ENCODE results near the gene FAM120A. TPM values are rescaled to one million over a fixed set of nuclear protein-coding genes. Genes with fewer than 3 reads are reported as not detected.

The FAM120A gene
- total RNA-seq, 1 donor from 2014 or later, result 57.7 TPM

DNA sequence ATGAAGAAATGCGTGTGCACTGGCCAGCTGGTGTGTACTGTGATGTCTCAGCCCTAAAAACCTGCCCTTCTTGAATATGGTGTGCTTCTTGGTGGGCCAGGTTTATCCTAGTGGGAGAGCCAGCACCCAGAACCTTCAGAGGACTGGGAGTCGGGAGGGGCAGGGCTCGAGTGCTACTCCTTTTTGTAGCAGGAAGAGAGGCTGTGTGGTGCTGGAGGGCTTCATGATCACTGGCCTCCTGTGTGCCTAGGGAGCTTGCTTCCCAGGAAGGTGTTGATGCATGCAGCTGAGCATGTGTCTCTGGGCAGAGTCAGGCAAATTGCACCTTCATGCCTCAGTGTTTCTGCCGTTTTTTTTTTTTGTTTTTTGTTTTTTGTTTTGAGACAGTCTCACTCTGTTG lies 144.9 kb downstream of the FAM120A start:
- no peak overlapping the region for H2AFZ ChIP-seq (ENCODE audit: low read depth, low read length)
- no peaks in the 10 kb centered on the region for H3K9me3 Mint-ChIP-seq (ENCODE audit: unreplicated experiment)
- peaks cover 92% of the 10 kb centered on the region for H3K79me2 ChIP-seq (ENCODE audit: insufficient read depth, low read length)
- H3K4me3 ChIP-seq (ENCODE audit: insufficient read depth, low read depth, low read length), result no peak overlapping the region
- peaks cover 3% of the 10 kb centered on the region for H3K4me1 ChIP-seq (ENCODE audit: insufficient read depth, low read length)
- no peak overlapping the region for H3K4me2 ChIP-seq (ENCODE audit: low read length)
- peaks cover 6% of the 10 kb centered on the region for H3K4me1 Mint-ChIP-seq (ENCODE audit: low read depth, unreplicated experiment)
- H3K27ac Mint-ChIP-seq (ENCODE audit: unreplicated experiment), result no peak overlapping the region
- no peak overlapping the region for H3K4me3 Mint-ChIP-seq (ENCODE audit: unreplicated experiment)
- H3K36me3 ChIP-seq (ENCODE audit: insufficient read depth, low read length), result no peaks in the 10 kb centered on the region
- H3K9me3 ChIP-seq (ENCODE audit: insufficient read depth, low read depth, low read length), result no peaks in the 10 kb centered on the region
- H4K20me1 ChIP-seq (ENCODE audit: insufficient read depth, low read length), result peaks cover 91% of the 10 kb centered on the region
- TF ChIP-seq EZH2 (IDR thresholded peaks at IDR 0.05; ENCODE audit: insufficient read depth, low read length), result no peak
- TF ChIP-seq, protein P1, sequence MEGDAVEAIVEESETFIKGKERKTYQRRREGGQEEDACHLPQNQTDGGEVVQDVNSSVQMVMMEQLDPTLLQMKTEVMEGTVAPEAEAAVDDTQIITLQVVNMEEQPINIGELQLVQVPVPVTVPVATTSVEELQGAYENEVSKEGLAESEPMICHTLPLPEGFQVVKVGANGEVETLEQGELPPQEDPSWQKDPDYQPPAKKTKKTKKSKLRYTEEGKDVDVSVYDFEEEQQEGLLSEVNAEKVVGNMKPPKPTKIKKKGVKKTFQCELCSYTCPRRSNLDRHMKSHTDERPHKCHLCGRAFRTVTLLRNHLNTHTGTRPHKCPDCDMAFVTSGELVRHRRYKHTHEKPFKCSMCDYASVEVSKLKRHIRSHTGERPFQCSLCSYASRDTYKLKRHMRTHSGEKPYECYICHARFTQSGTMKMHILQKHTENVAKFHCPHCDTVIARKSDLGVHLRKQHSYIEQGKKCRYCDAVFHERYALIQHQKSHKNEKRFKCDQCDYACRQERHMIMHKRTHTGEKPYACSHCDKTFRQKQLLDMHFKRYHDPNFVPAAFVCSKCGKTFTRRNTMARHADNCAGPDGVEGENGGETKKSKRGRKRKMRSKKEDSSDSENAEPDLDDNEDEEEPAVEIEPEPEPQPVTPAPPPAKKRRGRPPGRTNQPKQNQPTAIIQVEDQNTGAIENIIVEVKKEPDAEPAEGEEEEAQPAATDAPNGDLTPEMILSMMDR (IDR thresholded peaks at IDR 0.05; ENCODE audit: insufficient read depth, low read depth, low read length), result no peak
- no peaks in the 10 kb centered on the region for H3K27me3 ChIP-seq (ENCODE audit: insufficient read depth, low read length)
- no peak overlapping the region for H3K27ac ChIP-seq (ENCODE audit: low read depth, low read length)
- DNase-seq (ENCODE audit: low read depth) (no peak), FAIRE-seq (no peak)
- H3K36me3 Mint-ChIP-seq (ENCODE audit: low read depth, unreplicated experiment), result no peaks in the 10 kb centered on the region
- no peak overlapping the region for H3K9ac ChIP-seq (ENCODE audit: low read length)
- no peaks in the 10 kb centered on the region for H3K27me3 Mint-ChIP-seq (ENCODE audit: low read depth, unreplicated experiment)

DNA sequence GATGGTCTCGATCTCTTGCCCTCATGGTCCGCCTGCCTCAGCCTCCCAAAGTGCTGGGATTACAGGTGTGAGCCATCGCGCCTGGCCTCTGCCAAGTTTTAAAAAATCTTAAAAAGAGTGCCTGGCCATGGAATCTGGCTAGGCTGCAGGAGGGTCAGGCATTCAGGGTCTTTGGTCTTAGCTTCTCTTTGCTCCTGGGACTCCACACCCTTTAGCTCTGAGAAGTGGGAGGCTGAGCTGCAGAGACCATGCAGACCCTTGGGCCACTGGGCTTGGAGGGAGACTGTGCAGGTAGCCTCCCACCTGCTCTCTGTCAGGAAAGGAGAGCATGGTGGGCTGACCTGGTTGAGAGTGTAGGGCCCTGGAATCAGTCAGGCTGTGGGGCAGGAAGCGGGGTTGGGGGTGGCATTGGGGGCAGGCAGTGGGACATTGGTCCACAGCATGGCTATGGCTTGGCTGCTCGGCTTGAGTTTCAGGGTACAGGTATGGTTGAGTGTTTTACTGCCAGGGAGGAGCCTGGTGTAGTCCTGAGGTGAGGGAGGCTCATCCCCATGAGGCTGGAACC lies 145.7 kb downstream of the FAM120A start:
- H3K4me1 ChIP-seq (ENCODE audit: insufficient read depth, low read length), result peaks cover 3% of the 10 kb centered on the region
- Mint-ChIP-seq H3K9me3 (ENCODE audit: unreplicated experiment) (no peaks in the 10 kb centered on the region), H3K36me3 (ENCODE audit: low read depth, unreplicated experiment) (no peaks in the 10 kb centered on the region), H3K4me3 (ENCODE audit: unreplicated experiment) (no peak overlapping the region), H3K27me3 (ENCODE audit: low read depth, unreplicated experiment) (no peaks in the 10 kb centered on the region), H3K4me1 (ENCODE audit: low read depth, unreplicated experiment) (peaks cover 4% of the 10 kb centered on the region), H3K27ac (ENCODE audit: unreplicated experiment) (no peak overlapping the region)
- H3K79me2 ChIP-seq (ENCODE audit: insufficient read depth, low read length), result peaks cover 90% of the 10 kb centered on the region
- no peak overlapping the region for H3K27ac ChIP-seq (ENCODE audit: low read depth, low read length)
- H3K9me3 ChIP-seq (ENCODE audit: insufficient read depth, low read depth, low read length), result no peaks in the 10 kb centered on the region
- no peaks in the 10 kb centered on the region for H3K36me3 ChIP-seq (ENCODE audit: insufficient read depth, low read length)
- peaks cover 89% of the 10 kb centered on the region for H4K20me1 ChIP-seq (ENCODE audit: insufficient read depth, low read length)
- H3K4me2 ChIP-seq (ENCODE audit: low read length), result no peak overlapping the region
- H2AFZ ChIP-seq (ENCODE audit: low read depth, low read length), result no peak overlapping the region
- no peak for TF ChIP-seq EZH2 (IDR thresholded peaks at IDR 0.05; ENCODE audit: insufficient read depth, low read length)
- TF ChIP-seq, protein P1 (IDR thresholded peaks at IDR 0.05; ENCODE audit: insufficient read depth, low read depth, low read length), result no peak
- FAIRE-seq (no peak), DNase-seq (ENCODE audit: low read depth) (no peak)
- H3K27me3 ChIP-seq (ENCODE audit: insufficient read depth, low read length), result no peaks in the 10 kb centered on the region
- H3K9ac ChIP-seq (ENCODE audit: low read length), result no peak overlapping the region
- no peak overlapping the region for H3K4me3 ChIP-seq (ENCODE audit: insufficient read depth, low read depth, low read length)

DNA sequence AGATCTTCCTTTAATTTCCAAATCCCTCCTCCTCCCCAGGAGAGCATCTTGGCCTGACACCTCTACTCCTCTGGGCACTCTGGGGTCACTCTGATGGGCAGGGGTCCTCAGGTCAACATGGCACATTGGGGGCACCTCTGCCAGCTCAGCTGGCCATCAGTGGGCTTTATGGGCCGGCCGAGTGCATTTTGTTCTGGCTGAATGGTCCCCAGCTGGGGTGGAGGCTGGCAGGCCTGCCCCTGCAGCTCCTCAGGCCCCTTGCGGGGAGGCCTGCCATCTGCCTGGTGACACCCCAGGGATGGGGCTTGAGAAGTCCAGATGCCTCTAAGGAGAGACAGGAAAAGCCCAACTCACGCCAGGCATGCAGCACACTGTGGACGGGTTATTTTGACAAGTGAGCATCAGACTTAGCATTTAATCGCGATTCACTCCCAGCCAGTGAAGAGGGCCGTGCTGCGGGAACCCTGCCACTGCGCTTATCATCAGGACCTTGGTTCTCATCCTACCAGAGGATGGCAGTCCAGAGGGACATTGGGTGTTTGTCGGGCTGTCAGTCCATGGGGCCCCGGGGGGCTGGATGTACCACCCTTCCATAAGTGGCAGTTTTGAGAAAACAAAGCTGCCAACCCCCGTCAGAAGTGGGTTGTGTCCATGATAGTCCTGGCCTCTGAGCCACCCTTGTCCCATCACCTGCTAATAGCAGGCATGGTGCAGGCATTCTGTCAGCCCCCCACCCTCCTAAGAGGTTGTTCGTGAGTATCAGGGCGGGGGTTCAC lies 146.6 kb downstream of the FAM120A start:
- H3K27me3 ChIP-seq (ENCODE audit: insufficient read depth, low read length), result no peaks in the 10 kb centered on the region
- H3K36me3 Mint-ChIP-seq (ENCODE audit: low read depth, unreplicated experiment), result no peaks in the 10 kb centered on the region
- no peak overlapping the region for H3K9ac ChIP-seq (ENCODE audit: low read length)
- no peaks in the 10 kb centered on the region for H3K36me3 ChIP-seq (ENCODE audit: insufficient read depth, low read length)
- H3K27ac ChIP-seq (ENCODE audit: low read depth, low read length), result no peak overlapping the region
- H3K4me3 ChIP-seq (ENCODE audit: insufficient read depth, low read depth, low read length), result no peak overlapping the region
- no peak for TF ChIP-seq EZH2 (IDR thresholded peaks at IDR 0.05; ENCODE audit: insufficient read depth, low read length)
- TF ChIP-seq, protein P1 (IDR thresholded peaks at IDR 0.05; ENCODE audit: insufficient read depth, low read depth, low read length), result no peak
- no peaks in the 10 kb centered on the region for H3K9me3 ChIP-seq (ENCODE audit: insufficient read depth, low read depth, low read length)
- H3K4me2 ChIP-seq (ENCODE audit: low read length), result no peak overlapping the region
- peaks cover 3% of the 10 kb centered on the region for H3K4me1 ChIP-seq (ENCODE audit: insufficient read depth, low read length)
- no peak overlapping the region for H2AFZ ChIP-seq (ENCODE audit: low read depth, low read length)
- H3K4me3 Mint-ChIP-seq (ENCODE audit: unreplicated experiment), result no peak overlapping the region
- DNase-seq (ENCODE audit: low read depth) (no peak), FAIRE-seq (no peak)
- H3K4me1 Mint-ChIP-seq (ENCODE audit: low read depth, unreplicated experiment), result no peaks in the 10 kb centered on the region
- peaks cover 89% of the 10 kb centered on the region for H4K20me1 ChIP-seq (ENCODE audit: insufficient read depth, low read length)
- no peak overlapping the region for H3K27ac Mint-ChIP-seq (ENCODE audit: unreplicated experiment)
- no peaks in the 10 kb centered on the region for H3K9me3 Mint-ChIP-seq (ENCODE audit: unreplicated experiment)
- H3K79me2 ChIP-seq (ENCODE audit: insufficient read depth, low read length), result peaks cover 90% of the 10 kb centered on the region
- H3K27me3 Mint-ChIP-seq (ENCODE audit: low read depth, unreplicated experiment), result no peaks in the 10 kb centered on the region
